HepG2 (cell line): ENCODE data around the gene SLC25A28. TPM values are rescaled to one million over a fixed set of nuclear protein-coding genes. Genes with fewer than 3 reads are reported as not detected.

Experiments used
- ATF1 ChIP-seq: IDR thresholded peaks from 2 replicates; pipeline ENCODE4 v1.6.1; 2016; ENCODE audit warnings: mild to moderate bottlenecking, control low read depth
- CEBPZ ChIP-seq: IDR thresholded peaks from 2 replicates; pipeline ENCODE4 v1.6.1; 2012; ENCODE audit warnings: low read length, improper control_type of control experiment
- DMAP1 ChIP-seq: IDR thresholded peaks from 2 replicates; pipeline ENCODE4 v1.6.1; 2016
- FOXK1 ChIP-seq: sonication (generic); formaldehyde crosslinking; IDR thresholded peaks from 2 replicates; pipeline ENCODE4 v1.4.0; 2020; ENCODE audit warnings: low read depth, missing genetic modification reagents, borderline replicate concordance
- GABPA ChIP-seq, 2 experiments: IDR thresholded peaks; 2 replicates each; pipeline ENCODE4 v1.6.1; 2011 to 2016; ENCODE audit warnings: low read depth in 2 of 2, low read length in 1 of 2, missing biosample characterization in 1 of 2, missing genetic modification characterization in 1 of 2
- GLMP ChIP-seq: sonication (generic); formaldehyde crosslinking; IDR thresholded peaks from 2 replicates; pipeline ENCODE4 v1.9.0; 2021; ENCODE audit warnings: missing genetic modification reagents, mild to moderate bottlenecking, borderline replicate concordance
- HNF1A ChIP-seq, 2 experiments: sonication (generic) in 1 of 2; formaldehyde crosslinking in 1 of 2; IDR thresholded peaks; 2 replicates each; pipeline versions ENCODE4 v1.4.0 to v1.6.1; 2016 to 2020; ENCODE audit warnings: borderline replicate concordance in 1 of 2, low read depth in 1 of 2, mild to moderate bottlenecking in 1 of 2, missing genetic modification reagents in 1 of 2
- MAZ ChIP-seq, 2 experiments: sonication (generic) in 1 of 2; formaldehyde crosslinking in 1 of 2; IDR thresholded peaks; 2 replicates each; pipeline versions ENCODE4 v1.5.0 to v1.6.1; 2012 to 2020; ENCODE audit warnings: low read depth in 2 of 2, mild to moderate bottlenecking in 2 of 2, borderline replicate concordance in 1 of 2, improper control_type of control experiment in 1 of 2, low read length in 1 of 2, missing genetic modification reagents in 1 of 2, moderate library complexity in 1 of 2
- NCOR1 ChIP-seq: fragments of 200-600 bp; sonication (generic); IDR thresholded peaks from 2 replicates; pipeline ENCODE4 v1.7.0; 2017; ENCODE audit warnings: antibody characterized with exemption, low read length, borderline replicate concordance
- PBX2 ChIP-seq: IDR thresholded peaks from 2 replicates; pipeline ENCODE4 v1.6.1; 2016; ENCODE audit warnings: control low read depth
- REXO4 ChIP-seq: sonication (generic); formaldehyde crosslinking; IDR thresholded peaks from 2 replicates; pipeline ENCODE4 v1.8.0; 2022; ENCODE audit warnings: missing genetic modification reagents, mild to moderate bottlenecking, borderline replicate concordance
- SMAD9 ChIP-seq: sonication (generic); formaldehyde crosslinking; IDR thresholded peaks from 2 replicates; pipeline ENCODE4 v1.5.1; 2020; ENCODE audit warnings: mild to moderate bottlenecking, missing genetic modification reagents
- SP5 ChIP-seq: IDR thresholded peaks from 2 replicates; pipeline ENCODE4 v1.6.1; 2016; ENCODE audit warnings: low read depth, borderline replicate concordance
- ZFY ChIP-seq: sonication (generic); formaldehyde crosslinking; IDR thresholded peaks from 2 replicates; pipeline ENCODE4 v1.4.0; 2020; ENCODE audit warnings: missing genetic modification reagents
- ZNF335 ChIP-seq: sonication (generic); formaldehyde crosslinking; IDR thresholded peaks from 2 replicates; pipeline ENCODE4 v1.4.0; 2020; ENCODE audit warnings: missing genetic modification reagents
- ZNF841 ChIP-seq: sonication (generic); formaldehyde crosslinking; IDR thresholded peaks from 2 replicates; pipeline ENCODE4 v1.8.1; 2023; ENCODE audit warnings: missing genetic modification reagents, borderline replicate concordance
- ZSCAN21 ChIP-seq: sonication (generic); formaldehyde crosslinking; IDR thresholded peaks from 2 replicates; pipeline ENCODE4 v1.8.0; 2022; ENCODE audit warnings: mild to moderate bottlenecking, missing genetic modification reagents, moderate library complexity, borderline replicate concordance
- polyA plus RNA-seq, 8 experiments: library from polyadenylated mRNA; depleted of rRNA in 3 of 8; stranded (reverse) in 7 of 8; unstranded in 1 of 8; fragments of >200 nt; fragmentation: Illumina TruSeq in 4 of 8; extraction: Trizol in 4 of 8; gene quantifications; 2 replicates each; pipeline versions ENCODE4 v1.2.1 to v1.2.3, GENCODE V29; 2011 to 2016; ENCODE audit warnings: low read depth in 4 of 8, missing spikeins in 1 of 8, mixed read lengths in 1 of 8; ENCODE audit not compliant: insufficient read depth in 1 of 8
- total RNA-seq, 5 experiments: library from RNA; depleted of rRNA; stranded (reverse); fragments of >200 nt; fragmentation: Illumina TruSeq; extraction: Trizol; gene quantifications; 2 replicates each; pipeline ENCODE4 v1.2.3, GENCODE V29; 2016; ENCODE audit warnings: low read depth in 1 of 5

Gene SLC25A28
- total and polyA plus RNA-seq, 2 of the 13 experiments (the other 11 are each of a cell fraction or from before 2014, with no cell fraction given): 15.2 to 41.0 TPM

GRCh38 chr10:99619851-99620710 is at the start of gene SLC25A28 (continued):
- TF ChIP-seq REXO4 (CRISPR knock-in tag) (no peak), GLMP (CRISPR knock-in tag) (no peak), ZNF841 (CRISPR knock-in tag) (no peak), HNF1A (IDR thresholded peaks at IDR 0.05; ENCODE audit: low read depth) (0 out of 2 replicates have a peak, but pooled peaks have one; percentile 47), HNF1A (CRISPR knock-in tag; IDR thresholded peaks at IDR 0.05; ENCODE audit: borderline replicate concordance) (no peak), ZSCAN21 (CRISPR knock-in tag) (0 out of 2 replicates have a peak, but pooled peaks have one; percentile 46), ATF1 (CRISPR knock-in tag) (peak; percentile 92), GABPA (IDR thresholded peaks at IDR 0.05; ENCODE audit: low read depth, low read length) (no peak), GABPA (CRISPR knock-in tag; IDR thresholded peaks at IDR 0.05; ENCODE audit: low read depth) (peak; percentile 47; the same call in 1 of the 2 replicates), NCOR1 (0 out of 2 replicates have a peak, but pooled peaks have one; percentile 49), DMAP1 (CRISPR knock-in tag) (no peak), SMAD9 (CRISPR knock-in tag) (no peak), ZFY (CRISPR knock-in tag) (peak; percentile 47; the same call in 1 of the 2 replicates), CEBPZ (peak; percentile 83), PBX2 (CRISPR knock-in tag) (peak; percentile 94), ZNF335 (CRISPR knock-in tag) (peak; percentile 93), SP5 (CRISPR knock-in tag) (peak; percentile 23; the same call in 1 of the 2 replicates), FOXK1 (CRISPR knock-in tag) (peak; percentile 74; the same call in 1 of the 2 replicates), MAZ (IDR thresholded peaks at IDR 0.05; ENCODE audit: borderline replicate concordance, low read depth, low read length) (0 out of 2 replicates have a peak, but pooled peaks have one; percentile 21), MAZ (CRISPR knock-in tag; IDR thresholded peaks at IDR 0.05; ENCODE audit: low read depth) (0 out of 2 replicates have a peak, but pooled peaks have one; percentile 2)
